ENCODE results near the gene SENP3. TPM values are rescaled to one million over a fixed set of nuclear protein-coding genes. Genes with fewer than 3 reads are reported as not detected.
A peak's percentile ranks its signal among the peaks of the same experiment; 100 is the strongest.

SENP3 gene
- total and polyA plus RNA-seq, 2 of the 13 experiments (the other 11 are each of a cell fraction or from before 2014, with no cell fraction given), result 55.8 to 75.4 TPM

DNA sequence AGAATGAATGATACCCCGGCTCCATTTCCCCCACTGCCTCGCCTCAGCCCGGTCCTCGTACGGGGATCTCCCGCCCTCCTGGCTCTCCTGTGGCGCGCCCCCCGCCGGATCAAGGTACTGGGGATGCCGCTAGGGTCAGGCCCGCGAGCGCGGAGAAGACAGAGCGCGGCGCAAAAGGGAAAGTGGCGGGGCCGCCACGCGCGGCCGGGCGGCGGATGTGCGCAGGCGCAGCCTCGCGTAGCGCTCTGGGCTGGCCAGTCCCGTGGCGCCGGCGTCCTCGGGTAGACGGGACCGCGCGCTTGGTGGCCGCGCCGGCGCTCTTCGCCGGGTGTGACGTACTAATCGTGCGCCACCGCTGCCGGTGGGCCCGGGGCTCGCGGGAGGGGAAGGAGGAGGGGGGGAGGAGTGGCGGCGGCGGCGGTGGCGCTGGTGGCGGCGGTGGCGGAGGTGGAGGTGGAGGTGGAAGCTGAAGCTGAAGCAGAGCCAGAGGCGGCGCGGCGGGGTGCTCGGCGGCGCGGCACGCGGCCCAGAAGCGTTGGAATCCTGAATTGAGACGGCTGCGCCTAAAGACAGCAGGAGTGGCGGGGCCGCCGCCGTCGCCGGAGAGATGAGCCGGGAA is at the start of gene SENP3 (continued):
- TF ChIP-seq, protein P1, sequence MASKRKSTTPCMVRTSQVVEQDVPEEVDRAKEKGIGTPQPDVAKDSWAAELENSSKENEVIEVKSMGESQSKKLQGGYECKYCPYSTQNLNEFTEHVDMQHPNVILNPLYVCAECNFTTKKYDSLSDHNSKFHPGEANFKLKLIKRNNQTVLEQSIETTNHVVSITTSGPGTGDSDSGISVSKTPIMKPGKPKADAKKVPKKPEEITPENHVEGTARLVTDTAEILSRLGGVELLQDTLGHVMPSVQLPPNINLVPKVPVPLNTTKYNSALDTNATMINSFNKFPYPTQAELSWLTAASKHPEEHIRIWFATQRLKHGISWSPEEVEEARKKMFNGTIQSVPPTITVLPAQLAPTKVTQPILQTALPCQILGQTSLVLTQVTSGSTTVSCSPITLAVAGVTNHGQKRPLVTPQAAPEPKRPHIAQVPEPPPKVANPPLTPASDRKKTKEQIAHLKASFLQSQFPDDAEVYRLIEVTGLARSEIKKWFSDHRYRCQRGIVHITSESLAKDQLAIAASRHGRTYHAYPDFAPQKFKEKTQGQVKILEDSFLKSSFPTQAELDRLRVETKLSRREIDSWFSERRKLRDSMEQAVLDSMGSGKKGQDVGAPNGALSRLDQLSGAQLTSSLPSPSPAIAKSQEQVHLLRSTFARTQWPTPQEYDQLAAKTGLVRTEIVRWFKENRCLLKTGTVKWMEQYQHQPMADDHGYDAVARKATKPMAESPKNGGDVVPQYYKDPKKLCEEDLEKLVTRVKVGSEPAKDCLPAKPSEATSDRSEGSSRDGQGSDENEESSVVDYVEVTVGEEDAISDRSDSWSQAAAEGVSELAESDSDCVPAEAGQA (IDR thresholded peaks at IDR 0.05; ENCODE audit: low read depth), result peak; percentile 65
- TF ChIP-seq, protein P1 (CRISPR knock-in tag; IDR thresholded peaks at IDR 0.05; ENCODE audit: borderline replicate concordance), result no peak
- TF ChIP-seq HIVEP1 (CRISPR knock-in tag; IDR thresholded peaks at IDR 0.05) (no peak; the same call in 1 of the 2 replicates), ZNF839 (CRISPR knock-in tag; IDR thresholded peaks at IDR 0.05; ENCODE audit: borderline replicate concordance) (no peak), PITX1 (CRISPR knock-in tag; IDR thresholded peaks at IDR 0.05) (no peak), MEIS2 (CRISPR knock-in tag; IDR thresholded peaks at IDR 0.05) (no peak), ZNF747 (CRISPR knock-in tag; IDR thresholded peaks at IDR 0.05; ENCODE audit: borderline replicate concordance) (no peak; the same call in 1 of the 2 replicates), ARHGAP35 (CRISPR knock-in tag; IDR thresholded peaks at IDR 0.05; ENCODE audit: borderline replicate concordance) (no peak), ZC3H13 (CRISPR knock-in tag; IDR thresholded peaks at IDR 0.05) (0 out of 2 replicates have a peak, but pooled peaks have one; percentile 41), ARID2 (CRISPR knock-in tag; IDR thresholded peaks at IDR 0.05; ENCODE audit: borderline replicate concordance) (no peak), ZNF329 (CRISPR knock-in tag; IDR thresholded peaks at IDR 0.05; ENCODE audit: low read depth) (peak; percentile 52; the same call in 1 of the 2 replicates), SYNCRIP (IDR thresholded peaks at IDR 0.05; ENCODE audit: insufficient read depth, low read depth, low read length) (no peak), RARA (CRISPR knock-in tag; IDR thresholded peaks at IDR 0.05) (no peak)
- TF ChIP-seq, protein P2, sequence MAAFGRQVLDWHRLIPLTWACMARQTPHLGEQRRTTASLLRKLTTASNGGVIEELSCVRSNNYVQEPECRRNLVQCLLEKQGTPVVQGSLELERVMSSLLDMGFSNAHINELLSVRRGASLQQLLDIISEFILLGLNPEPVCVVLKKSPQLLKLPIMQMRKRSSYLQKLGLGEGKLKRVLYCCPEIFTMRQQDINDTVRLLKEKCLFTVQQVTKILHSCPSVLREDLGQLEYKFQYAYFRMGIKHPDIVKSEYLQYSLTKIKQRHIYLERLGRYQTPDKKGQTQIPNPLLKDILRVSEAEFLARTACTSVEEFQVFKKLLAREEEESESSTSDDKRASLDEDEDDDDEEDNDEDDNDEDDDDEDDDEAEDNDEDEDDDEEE (CRISPR knock-in tag; IDR thresholded peaks at IDR 0.05), result no peak
- TF ChIP-seq, protein P3, sequence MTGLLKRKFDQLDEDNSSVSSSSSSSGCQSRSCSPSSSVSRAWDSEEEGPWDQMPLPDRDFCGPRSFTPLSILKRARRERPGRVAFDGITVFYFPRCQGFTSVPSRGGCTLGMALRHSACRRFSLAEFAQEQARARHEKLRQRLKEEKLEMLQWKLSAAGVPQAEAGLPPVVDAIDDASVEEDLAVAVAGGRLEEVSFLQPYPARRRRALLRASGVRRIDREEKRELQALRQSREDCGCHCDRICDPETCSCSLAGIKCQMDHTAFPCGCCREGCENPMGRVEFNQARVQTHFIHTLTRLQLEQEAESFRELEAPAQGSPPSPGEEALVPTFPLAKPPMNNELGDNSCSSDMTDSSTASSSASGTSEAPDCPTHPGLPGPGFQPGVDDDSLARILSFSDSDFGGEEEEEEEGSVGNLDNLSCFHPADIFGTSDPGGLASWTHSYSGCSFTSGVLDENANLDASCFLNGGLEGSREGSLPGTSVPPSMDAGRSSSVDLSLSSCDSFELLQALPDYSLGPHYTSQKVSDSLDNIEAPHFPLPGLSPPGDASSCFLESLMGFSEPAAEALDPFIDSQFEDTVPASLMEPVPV (CRISPR knock-in tag; IDR thresholded peaks at IDR 0.05), result no peak
- TF ChIP-seq, protein P4, sequence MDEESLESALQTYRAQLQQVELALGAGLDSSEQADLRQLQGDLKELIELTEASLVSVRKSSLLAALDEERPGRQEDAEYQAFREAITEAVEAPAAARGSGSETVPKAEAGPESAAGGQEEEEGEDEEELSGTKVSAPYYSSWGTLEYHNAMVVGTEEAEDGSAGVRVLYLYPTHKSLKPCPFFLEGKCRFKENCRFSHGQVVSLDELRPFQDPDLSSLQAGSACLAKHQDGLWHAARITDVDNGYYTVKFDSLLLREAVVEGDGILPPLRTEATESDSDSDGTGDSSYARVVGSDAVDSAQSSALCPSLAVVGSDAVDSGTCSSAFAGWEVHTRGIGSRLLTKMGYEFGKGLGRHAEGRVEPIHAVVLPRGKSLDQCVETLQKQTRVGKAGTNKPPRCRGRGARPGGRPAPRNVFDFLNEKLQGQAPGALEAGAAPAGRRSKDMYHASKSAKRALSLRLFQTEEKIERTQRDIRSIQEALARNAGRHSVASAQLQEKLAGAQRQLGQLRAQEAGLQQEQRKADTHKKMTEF (CRISPR knock-in tag; IDR thresholded peaks at IDR 0.05), result 0 out of 2 replicates have a peak, but pooled peaks have one; percentile 62
